ENCODE data around the gene RYR2.

DNA sequence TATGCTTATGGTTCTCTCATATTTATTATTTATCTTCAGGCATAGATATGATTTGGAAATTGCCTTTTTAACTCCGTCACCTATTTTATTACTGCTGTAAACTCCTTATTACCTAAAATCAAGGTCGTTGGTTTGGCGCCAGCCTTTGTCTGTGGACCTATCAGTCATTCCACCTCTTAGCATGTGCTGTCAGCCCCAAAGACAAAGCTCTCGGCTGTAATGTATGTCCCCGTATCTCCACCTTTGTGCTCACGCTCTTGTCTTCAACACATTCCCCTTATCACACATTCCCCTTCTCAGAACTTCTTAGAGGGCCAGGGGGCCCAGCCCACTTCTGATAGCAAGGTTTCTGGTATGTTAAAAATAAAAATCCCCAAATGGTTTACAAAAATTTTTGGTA lies 342.2 kb downstream of the RYR2 start:
- TF ChIP-seq PKNOX1 (IDR thresholded peaks at IDR 0.05) (no peak), FOXK2 (IDR thresholded peaks at IDR 0.05) (no peak), NFRKB (IDR thresholded peaks at IDR 0.05) (no peak)

Measured in HEK293T (cell line).